Esophagus (tissue), 2 donors: Measurements from ENCODE around the gene SP6. TPM values are rescaled to one million over a fixed set of nuclear protein-coding genes. Genes with fewer than 3 reads are reported as not detected.
A peak's percentile ranks its signal among the peaks of the same experiment; 100 is the strongest.

Experiments
- H3K27ac ChIP-seq, 2 donors: one replicate each; pipeline ENCODE4 v1.5.1; 2013; ENCODE audit warnings: low read depth in 2 of 2, mild to moderate bottlenecking in 2 of 2, inconsistent platforms in 1 of 2, low read length in 1 of 2, moderate library complexity in 1 of 2
- H3K27me3 ChIP-seq, 2 donors: one replicate each; pipeline ENCODE4 v1.6.1; 2013; ENCODE audit warnings: low read length in 2 of 2, control low read depth in 1 of 2, mild to moderate bottlenecking in 1 of 2; ENCODE audit not compliant: insufficient read depth in 2 of 2, control insufficient read depth in 1 of 2
- H3K36me3 ChIP-seq, 2 donors: one replicate each; pipeline ENCODE4 v1.6.1; 2013; ENCODE audit warnings: low read length in 1 of 2; ENCODE audit not compliant: control insufficient read depth in 2 of 2, insufficient read depth in 2 of 2
- H3K4me1 ChIP-seq, 2 donors: one replicate each; pipeline ENCODE4 v1.6.1; 2013; ENCODE audit warnings: low read length in 1 of 2; ENCODE audit not compliant: control insufficient read depth in 2 of 2, insufficient read depth in 2 of 2
- H3K4me3 ChIP-seq, 2 donors: one replicate each; pipeline ENCODE4 v1.5.1; 2013; ENCODE audit warnings: low read length in 2 of 2, mild to moderate bottlenecking in 2 of 2, low read depth in 1 of 2, moderate library complexity in 1 of 2
- H3K9me3 ChIP-seq, 2 donors: one replicate each; pipeline ENCODE4 v1.6.1; 2013; ENCODE audit warnings: mild to moderate bottlenecking in 2 of 2, low read depth in 1 of 2, low read length in 1 of 2, moderate library complexity in 1 of 2; ENCODE audit not compliant: control insufficient read depth in 2 of 2, insufficient read depth in 1 of 2
- WGBS, 2 donors: extraction: QIAGEN DNeasy Blood & Tissue Kit; methylation state at CpG; one replicate each; pipeline ENCODE4 v1.1.7; 2013; 5-methylcytosine and 5-hydroxymethylcytosine counted together
- polyA plus RNA-seq, 2 donors: library from polyadenylated mRNA; stranded (reverse); fragments of 200-250 nt; gene quantifications; one replicate each; pipeline ENCODE4 v1.2.3, GENCODE V29; 2013
- donor health status: healthy with polysubstance abuse.
- donor health status: Bipolar disorder and iron deficiency.

The SP6 gene
- polyA plus RNA-seq, 2 donors = 3.8 to 6.1 TPM

DNA sequence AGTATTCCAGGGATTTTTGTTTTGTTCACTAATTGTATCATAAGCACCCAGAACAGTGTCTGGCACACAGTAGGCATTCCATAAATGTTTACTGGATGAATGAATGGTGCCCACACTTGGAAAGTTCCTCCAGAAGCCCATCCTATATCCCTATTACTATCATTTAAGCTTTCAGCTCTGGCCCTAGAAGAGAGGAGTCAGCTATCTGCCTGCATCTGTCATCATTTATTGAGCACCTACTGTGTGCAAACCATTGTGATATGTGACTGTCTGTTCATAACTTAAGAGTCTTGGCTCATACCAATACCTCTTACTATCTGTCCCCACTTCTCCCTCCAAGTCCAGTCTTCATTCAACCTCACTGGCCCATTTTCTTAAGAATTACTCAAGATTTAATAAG, 20.1 kb upstream of the SP6 start:
- Histone ChIP-seq H3K27me3 (no peaks in the 10 kb centered on the region), H3K36me3 (no peaks in the 10 kb centered on the region), H3K27ac (no peak overlapping the region), H3K4me1 (peaks cover 5 to 6% of the 10 kb centered on the region in 2 donors), H3K4me3 (no peak overlapping the region), H3K9me3 (no peaks in the 10 kb centered on the region)

GRCh38 chr17:47870056-47870455, 19.1 kb upstream of the SP6 start:
- Histone ChIP-seq H3K27me3 (no peaks in the 10 kb centered on the region), H3K4me1 (peaks cover 5 to 6% of the 10 kb centered on the region in 2 donors), H3K36me3 (no peaks in the 10 kb centered on the region), H3K9me3 (no peaks in the 10 kb centered on the region), H3K27ac (no peak overlapping the region), H3K4me3 (no peak overlapping the region)
- 48 to 53% methylated on average over 1 of the region's 1 CpG for WGBS, 2 donors

- Histone ChIP-seq H3K9me3 (no peaks in the 10 kb centered on the region), H3K4me1 (peaks cover 5 to 11% of the 10 kb centered on the region in 2 donors), H3K27ac (no peak overlapping the region), H3K27me3 (no peaks in the 10 kb centered on the region), H3K4me3 (no peak overlapping the region), H3K36me3 (no peaks in the 10 kb centered on the region)
- 47 to 54% methylated on average over 2 of the region's 2 CpGs for WGBS, 2 donors
Measured at GRCh38 chr17:47869114-47869513, 18.2 kb upstream of the SP6 start.

- no peak overlapping the region for H3K27ac ChIP-seq
- peaks cover 5 to 11% of the 10 kb centered on the region in 2 donors for H3K4me1 ChIP-seq
- no peaks in the 10 kb centered on the region for H3K27me3 ChIP-seq
- no peak overlapping the region for H3K4me3 ChIP-seq
- 88 to 91% methylated on average over 10 to 11 of the region's 11 CpGs for WGBS, 2 donors
- no peaks in the 10 kb centered on the region for H3K9me3 ChIP-seq
- no peaks in the 10 kb centered on the region for H3K36me3 ChIP-seq
Measured at GRCh38 chr17:47867813-47868533, 17.0 kb upstream of the SP6 start.

GRCh38 chr17:47866941-47867340, 16.0 kb upstream of the SP6 start:
- no peaks in the 10 kb centered on the region for H3K27me3 ChIP-seq
- H3K4me1 ChIP-seq = peaks cover 5% of the 10 kb centered on the region in 2 donors
- no peak overlapping the region for H3K4me3 ChIP-seq
- H3K36me3 ChIP-seq = no peaks in the 10 kb centered on the region
- no peaks in the 10 kb centered on the region for H3K9me3 ChIP-seq
- 50 to 55% methylated on average over 20 of the region's 20 CpGs for WGBS, 2 donors
- H3K27ac ChIP-seq = no peak overlapping the region

GRCh38 chr17:47864791-47865216, 13.8 kb upstream of the SP6 start:
- 33 to 47% methylated on average over 7 of the region's 7 CpGs for WGBS, 2 donors
- Histone ChIP-seq H3K27me3 (no peaks in the 10 kb centered on the region), H3K9me3 (no peaks in the 10 kb centered on the region), H3K27ac (peak overlapping the region in 1 of 2 donors; percentile 50), H3K36me3 (no peaks in the 10 kb centered on the region), H3K4me1 (peaks cover 5% of the 10 kb centered on the region in 2 donors), H3K4me3 (no peak overlapping the region)

GRCh38 chr17:47862621-47863440, 11.9 kb upstream of the SP6 start:
- H3K9me3 ChIP-seq = no peaks in the 10 kb centered on the region

GRCh38 chr17:47860386-47860785, 9.4 kb upstream of the SP6 start:
- no peak overlapping the region for H3K27ac ChIP-seq
- 78 to 89% methylated on average over 5 of the region's 5 CpGs for WGBS, 2 donors
- peaks cover 0 to 4% of the 10 kb centered on the region in 2 donors for H3K27me3 ChIP-seq
- no peak overlapping the region for H3K4me3 ChIP-seq
- peaks cover 0 to 5% of the 10 kb centered on the region in 2 donors for H3K4me1 ChIP-seq
- no peaks in the 10 kb centered on the region for H3K36me3 ChIP-seq
- H3K9me3 ChIP-seq = no peaks in the 10 kb centered on the region

More at GRCh38 chr17:47862621-47863440, 11.9 kb upstream of the SP6 start:
- no peaks in the 10 kb centered on the region for H3K36me3 ChIP-seq
- H3K4me1 ChIP-seq = peaks cover 5% of the 10 kb centered on the region in 2 donors
- WGBS, 2 donors = 58 to 64% methylated on average over 7 of the region's 7 CpGs
- H3K27me3 ChIP-seq = no peaks in the 10 kb centered on the region
- H3K4me3 ChIP-seq = no peak overlapping the region
- no peak overlapping the region for H3K27ac ChIP-seq

DNA sequence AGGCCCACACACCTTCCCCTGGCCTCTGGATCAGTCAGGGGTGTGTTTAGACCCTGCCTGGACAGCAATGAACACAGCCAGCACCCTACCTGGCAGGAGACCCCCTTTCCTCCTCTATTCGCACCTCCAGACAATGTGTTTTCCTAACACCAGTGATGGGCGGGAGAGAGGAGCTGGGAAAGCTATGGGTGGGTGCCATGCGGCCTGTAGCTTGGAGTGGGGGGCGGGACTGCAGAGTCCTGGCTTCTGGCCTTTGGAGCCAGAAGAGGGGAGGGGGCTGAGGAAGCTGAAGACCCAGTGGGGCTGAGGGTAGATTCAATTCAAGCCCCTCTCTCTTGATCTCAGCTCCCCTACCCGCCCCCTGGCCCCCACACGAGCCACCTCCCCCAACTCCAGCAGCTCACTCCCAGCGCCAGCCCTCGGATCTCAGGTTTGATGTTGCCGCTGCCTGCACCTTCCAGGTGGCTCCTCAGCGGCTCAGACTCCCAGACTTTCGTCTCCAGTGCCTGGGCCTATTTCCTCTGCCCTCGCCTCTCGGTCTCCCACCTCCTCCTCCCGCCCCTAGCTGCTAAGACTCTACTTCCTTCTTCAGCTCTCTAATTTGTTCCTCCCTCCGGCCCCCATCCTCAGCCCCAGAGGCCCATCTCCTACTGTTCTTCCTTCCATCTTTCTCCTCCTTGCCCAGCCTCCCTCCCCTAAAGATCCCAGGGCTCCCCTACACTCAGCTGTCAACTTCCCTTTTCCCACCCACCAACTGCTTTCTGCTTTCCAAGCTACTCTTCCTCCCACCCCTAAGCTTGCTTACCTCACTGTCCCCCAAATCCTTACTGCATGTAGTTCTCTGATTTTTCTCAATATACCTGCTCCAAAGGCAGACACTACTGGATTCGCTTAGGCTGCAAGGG, 6.8 kb upstream of the SP6 start:
- Histone ChIP-seq H3K9me3 (no peaks in the 10 kb centered on the region), H3K36me3 (no peaks in the 10 kb centered on the region), H3K27me3 (peaks cover 4 to 7% of the 10 kb centered on the region in 2 donors), H3K4me1 (no peaks in the 10 kb centered on the region), H3K4me3 (no peak overlapping the region), H3K27ac (no peak overlapping the region)
- WGBS, 2 donors = 71 to 87% methylated on average over 16 of the region's 16 CpGs
